LNCAP (cell line): ENCODE measurements around the gene SARDH.

Source experiments
- CTCF ChIP-seq: fragments of 450-650 bp; IDR thresholded peaks from 2 replicates; pipeline ENCODE4 v1.5.1; 2017; ENCODE audit warnings: mild to moderate bottlenecking

SARDH gene

GRCh38 chr9:133772581-133772980, 34.4 kb upstream of the SARDH start:
- TF ChIP-seq CTCF = no peak

- TF ChIP-seq CTCF = no peak
Measured at GRCh38 chr9:133771486-133772482, 33.6 kb upstream of the SARDH start.

GRCh38 chr9:133770076-133770777, 32.1 kb upstream of the SARDH start:
- TF ChIP-seq CTCF = no peak

GRCh38 chr9:133769511-133770075, 31.4 kb upstream of the SARDH start:
- TF ChIP-seq CTCF = no peak

- TF ChIP-seq CTCF = no peak
Measured at GRCh38 chr9:133768859-133769510, 30.8 kb upstream of the SARDH start.

GRCh38 chr9:133768371-133768858, 30.3 kb upstream of the SARDH start:
- TF ChIP-seq CTCF = no peak

GRCh38 chr9:133767625-133768024, 29.5 kb upstream of the SARDH start:
- no peak for TF ChIP-seq CTCF
